Stimulated activated CD4-positive, alpha-beta T cell treated with anti-CD3 and anti-CD28 coated beads, Interleukin-2, amount 100 ng/mL, for 4 hours (primary cell): Measurements from ENCODE around the gene CIART.
"Not testable (repeated sequence)": the region's sequence is repeated elsewhere in the genome, so short reads cannot be mapped to it uniquely, and the experiment has no call there.

Experiments used
- DNase-seq: peaks from one replicate; pipeline ENCODE4 v3.0.0-alpha.2; 2020; ENCODE audit warnings: low read depth

CIART gene

DNA sequence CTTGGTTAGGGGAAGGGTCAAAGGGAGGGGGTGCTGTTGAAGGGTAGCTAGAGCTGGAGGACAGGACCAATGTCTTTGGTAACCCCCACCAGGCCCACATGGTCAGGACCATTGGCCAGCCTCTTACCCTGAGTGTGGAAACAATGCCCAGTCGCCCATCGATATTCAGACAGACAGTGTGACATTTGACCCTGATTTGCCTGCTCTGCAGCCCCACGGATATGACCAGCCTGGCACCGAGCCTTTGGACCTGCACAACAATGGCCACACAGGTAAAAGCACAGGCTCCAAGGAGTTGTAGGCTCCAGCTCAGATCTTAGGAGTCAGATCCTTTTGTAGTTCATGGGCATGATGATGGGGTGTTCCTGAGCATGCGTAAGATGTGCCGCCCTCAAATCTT is 21.0 kb upstream of the CIART start:
- DNase-seq, result no peak

DNA sequence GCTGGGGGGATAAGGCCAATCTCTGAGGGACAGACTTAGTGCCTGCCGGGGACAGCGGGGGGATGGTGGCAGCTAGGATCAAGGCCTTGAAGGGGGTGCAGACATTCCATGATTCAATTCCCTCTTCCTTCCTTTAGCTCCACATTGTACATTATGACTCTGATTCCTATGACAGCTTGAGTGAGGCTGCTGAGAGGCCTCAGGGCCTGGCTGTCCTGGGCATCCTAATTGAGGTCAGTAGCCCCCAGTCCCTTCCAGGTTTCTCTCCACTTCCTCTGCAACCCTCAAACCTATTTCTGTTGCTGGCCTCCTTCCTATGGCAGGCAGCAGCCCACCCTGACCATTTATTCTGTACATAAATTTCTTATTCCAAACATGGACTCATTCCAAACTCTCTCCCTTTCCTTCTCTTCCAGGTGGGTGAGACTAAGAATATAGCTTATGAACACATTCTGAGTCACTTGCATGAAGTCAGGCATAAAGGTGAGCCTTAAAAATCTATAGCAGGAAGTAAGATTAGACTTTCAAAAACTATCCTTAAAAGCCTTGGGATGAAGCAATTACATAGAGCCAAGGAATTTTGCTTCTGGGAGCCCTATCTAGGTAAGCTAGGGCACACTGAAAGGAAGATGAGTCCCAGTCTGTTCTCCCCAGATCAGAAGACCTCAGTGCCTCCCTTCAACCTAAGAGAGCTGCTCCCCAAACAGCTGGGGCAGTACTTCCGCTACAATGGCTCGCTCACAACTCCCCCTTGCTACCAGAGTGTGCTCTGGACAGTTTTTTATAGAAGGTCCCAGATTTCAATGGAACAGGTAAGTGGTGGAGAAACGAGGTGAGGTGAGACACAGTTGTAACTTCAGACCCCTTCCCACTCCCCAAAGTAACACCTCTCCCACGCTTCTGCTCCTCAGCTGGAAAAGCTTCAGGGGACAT is 19.7 kb upstream of the CIART start:
- no peak for DNase-seq

DNA sequence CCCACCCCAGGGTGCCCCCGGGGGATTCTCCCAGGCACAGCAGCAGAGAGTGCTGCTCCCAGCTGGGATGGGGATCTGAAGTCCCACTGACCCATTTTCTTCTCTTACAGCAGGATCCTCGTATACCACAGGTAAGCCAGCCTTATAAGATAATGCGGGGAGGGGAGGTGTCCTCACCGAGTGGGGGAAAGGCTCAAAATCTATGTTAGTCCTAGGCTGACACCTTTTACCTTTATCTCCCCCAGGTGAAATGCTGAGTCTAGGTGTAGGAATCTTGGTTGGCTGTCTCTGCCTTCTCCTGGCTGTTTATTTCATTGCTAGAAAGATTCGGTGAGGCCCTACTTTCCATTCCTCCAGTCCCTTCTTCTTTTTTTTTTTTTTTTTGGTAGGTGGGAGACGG is 18.8 kb upstream of the CIART start:
- DNase-seq, result no peak

DNA sequence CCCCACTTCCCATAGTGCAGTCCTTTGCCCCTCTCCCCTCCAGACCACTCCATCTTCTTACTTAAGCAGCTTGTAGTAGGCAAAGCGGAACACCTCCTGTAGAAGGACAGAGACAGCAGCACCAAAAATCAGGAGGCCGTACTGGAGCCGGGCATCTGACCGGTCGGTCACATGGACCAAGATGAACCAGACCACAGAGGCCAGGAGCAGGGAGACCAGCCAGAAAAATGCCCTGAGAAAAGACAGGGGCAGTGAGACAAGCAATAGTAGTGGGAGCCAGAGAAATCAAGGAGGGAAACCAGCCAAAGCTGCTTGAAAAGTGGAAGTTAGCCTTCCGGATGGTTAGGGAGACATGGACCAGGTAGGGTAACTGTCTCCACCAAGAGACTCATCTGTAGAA is 14.5 kb upstream of the CIART start:
- DNase-seq, result no peak

DNA sequence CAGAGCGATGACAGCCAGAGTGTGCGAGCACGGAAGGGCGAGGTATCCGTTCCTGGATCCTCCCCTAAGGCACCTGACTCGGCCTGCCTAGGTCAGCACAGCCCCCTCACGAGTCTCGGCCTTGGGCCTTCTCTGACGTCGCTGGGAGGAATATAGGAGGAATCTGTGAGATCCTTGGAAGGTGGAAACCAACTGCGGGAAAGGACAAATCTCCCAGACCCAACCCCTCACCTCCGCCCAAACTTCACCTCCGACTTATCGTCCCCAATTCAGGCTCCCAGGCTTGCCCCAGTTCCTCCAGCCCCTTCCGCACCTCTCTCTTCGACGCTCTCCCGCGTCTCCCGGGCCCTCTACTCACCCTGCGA is 14.0 kb upstream of the CIART start:
- DNase-seq, result peak; percentile 6

DNA sequence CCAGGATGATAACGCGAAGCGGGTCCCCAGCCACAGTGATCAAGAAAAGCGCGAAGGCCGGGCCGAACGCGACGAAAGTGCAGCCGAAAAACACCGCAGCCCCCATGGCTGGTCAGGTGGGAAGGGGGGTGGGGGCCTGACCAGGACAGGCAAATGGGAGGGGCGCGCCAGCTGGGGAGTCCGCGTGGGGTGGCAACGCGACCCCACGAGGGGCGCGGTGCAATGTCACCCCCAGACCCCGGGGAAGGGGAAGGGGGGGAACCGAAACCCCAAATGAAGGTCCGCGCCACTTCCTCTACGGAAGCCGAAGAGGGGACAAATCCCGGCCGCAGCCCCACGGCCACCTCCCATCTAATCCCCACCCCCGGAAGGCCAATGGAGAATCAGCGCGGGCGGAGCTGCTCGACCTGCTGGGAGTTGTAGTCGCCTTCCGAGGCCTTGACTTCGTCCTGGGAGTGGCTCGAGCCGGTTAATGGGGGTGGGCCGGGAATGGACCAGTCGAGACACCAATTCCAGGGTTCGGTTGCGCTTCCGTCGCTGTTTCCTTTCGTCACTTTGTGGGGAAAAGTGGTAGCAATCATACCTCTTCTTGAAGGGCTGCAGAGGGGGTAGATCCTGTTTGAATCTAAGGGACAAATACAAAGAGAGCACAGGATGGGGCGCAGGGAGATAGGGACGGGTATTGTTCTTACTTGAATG is 13.5 kb upstream of the CIART start, which contains the start of gene APH1A:
Gene APH1A, minus strand, starts transcription at position 312 of the 699 bp plus-strand sequence. Its CDS starts 206 bp downstream, at position 106.
- DNase-seq, result peak; percentile 88

DNA sequence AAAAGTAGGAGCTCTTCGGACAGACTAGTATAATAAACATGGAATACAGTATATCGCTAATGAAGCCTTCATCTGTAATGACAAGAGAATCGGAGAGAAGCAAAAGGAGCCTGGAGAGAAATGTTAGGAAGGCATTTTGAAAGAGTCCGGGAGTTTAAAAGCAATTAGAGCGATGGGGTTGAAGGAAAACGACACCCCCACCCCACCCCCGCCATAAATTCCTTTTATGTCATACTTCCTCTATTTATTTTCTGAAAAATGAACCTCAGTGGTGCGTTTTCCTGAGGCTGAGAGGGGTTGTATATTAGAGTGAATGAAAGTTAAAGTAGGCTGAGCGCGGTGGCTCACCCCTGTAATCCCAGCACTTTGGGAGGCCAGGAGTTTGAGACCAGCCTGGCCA is 12.9 kb upstream of the CIART start:
- no peak for DNase-seq

DNA sequence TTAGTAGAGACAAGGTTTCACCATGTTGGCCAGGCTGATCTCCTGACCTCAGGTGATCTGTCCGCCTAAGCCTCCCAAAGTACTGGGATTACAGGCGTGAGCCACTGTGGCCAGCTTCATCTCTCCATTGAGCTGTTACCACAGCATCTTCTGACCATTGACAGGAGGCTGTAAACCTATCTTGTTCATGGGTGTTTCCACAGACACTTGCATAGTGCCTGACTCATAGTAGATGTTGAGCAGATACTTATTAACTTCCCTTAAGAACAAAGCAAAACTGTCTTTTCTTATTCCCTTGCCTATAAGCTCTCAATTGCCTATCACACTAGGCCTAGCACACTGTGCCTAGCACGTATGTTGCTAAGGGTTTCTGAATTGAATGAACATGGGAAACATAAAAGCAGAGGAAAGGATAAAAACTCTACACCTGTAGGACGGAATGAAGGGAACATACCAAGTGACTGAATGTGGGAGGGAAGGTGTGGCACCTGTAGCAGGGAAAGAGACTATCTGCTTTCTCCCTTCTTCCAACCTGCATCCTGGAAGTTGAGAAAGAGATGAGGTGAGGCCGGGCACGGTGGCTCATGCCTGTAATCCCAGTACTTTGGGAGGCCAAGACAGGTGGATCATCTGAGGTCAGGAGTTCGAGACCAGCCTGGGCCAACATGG is 10.9 kb upstream of the CIART start:
- no peak for DNase-seq

DNA sequence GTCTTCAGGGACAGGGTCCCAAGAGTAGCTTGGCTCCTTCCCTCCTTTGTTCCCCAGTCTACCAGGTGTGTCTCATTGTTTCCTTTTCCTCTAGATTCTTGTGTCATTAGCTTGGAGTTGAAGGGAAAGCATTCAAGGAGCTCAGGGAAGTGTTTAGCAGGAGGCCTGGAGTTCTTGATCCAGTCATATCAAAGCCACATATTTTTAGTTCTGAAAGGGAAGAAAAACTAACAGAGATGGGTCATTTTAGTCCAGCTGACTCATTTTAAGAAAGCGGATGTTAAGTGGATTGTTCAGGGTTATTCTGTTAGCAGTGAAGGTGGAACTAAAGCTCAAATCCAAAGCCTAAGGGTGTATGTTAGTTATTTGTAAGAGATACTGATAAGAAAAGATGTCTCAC is 9.0 kb upstream of the CIART start:
- DNase-seq, result no peak

DNA sequence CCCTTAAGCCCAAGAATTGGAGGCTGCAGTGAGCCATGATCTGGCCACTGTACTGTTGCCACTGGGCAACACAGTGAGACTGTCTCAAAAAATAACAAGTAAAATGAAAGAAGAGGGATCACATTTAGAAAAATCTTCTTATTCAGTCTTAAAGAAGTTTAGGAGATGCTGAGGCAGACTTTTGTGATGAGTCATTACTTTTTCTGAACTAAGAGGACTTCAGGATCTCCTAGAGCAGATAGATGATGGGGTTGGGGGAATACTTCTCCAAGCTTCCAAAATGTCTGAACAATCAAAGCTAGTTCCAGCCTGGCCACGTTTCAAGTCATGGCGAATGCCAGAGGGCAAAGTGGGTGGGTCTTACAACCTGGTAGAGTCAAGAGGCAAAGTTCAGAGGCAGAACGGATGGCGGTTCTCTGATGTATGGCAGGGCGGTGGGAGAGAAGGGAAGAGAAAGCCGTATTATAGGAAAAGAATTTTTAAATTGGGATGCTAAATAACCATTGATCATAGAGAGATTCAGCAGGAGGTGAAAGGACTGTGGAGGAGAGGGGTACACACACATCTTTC is 2.1 kb upstream of the CIART start:
- no peak for DNase-seq

DNA sequence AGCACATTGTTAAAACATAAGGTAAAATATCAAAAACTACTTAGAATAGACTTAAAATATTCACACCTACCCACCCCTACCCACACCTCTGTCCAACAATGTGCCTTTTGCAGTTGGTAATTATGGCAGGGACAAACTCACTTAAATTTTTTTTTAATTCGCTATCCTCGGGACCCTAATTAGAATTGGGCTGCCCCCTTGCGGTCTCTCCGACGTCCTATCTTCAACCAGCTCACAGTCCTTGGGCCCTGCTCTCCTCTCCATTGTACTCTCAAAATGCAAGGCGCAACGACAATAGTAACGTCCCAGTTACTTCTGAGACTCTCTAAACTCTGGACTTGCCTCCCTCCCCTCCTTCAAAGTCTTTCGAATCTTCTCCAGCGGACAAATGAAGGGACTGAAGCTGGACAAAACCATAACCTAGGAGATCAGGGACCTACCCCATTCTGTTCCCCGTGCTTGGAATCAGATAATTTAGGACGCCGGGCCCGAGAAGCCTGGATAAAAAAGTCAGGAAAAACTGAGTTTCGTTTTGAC is 1.1 kb upstream of the CIART start:
- peak; percentile 58 for DNase-seq

DNA sequence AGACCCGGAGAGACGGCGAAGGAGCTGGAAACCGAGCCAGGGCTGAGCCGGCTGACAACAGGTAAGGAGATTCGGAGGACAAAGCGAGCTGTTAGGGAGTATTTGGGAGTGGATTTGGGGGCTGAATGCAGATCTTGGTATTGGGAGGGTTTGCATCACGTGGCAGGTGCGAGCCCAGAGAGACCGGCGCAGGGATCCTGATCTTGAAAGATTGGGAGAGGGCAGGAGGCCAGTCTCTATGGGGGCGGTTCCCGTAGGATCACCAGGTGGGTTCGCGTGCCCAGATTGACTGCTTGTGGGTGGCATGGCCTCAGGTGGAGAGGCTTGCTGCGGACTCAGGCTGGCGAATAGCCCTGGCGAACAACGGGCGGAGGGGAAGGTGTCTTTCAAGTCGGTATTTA is 204 bp downstream of the CIART start:
- DNase-seq, result no peak

DNA sequence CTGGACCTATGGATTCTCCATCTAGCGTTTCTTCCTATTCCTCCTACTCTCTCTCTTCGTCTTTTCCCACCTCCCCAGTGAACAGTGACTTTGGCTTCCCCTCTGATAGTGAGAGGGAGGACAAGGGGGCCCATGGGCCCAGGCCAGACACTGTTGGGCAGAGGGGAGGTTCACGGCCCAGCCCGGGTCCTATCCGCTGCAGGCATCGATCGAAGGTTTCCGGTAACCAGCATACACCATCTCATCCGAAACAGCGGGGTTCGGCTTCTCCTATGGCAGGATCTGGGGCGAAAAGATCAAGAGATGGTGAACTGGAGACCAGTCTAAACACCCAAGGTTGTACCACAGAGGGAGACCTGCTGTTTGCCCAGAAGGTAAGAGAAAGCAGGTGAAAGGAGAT is 906 bp downstream of the CIART start:
- DNase-seq, result no peak

DNA sequence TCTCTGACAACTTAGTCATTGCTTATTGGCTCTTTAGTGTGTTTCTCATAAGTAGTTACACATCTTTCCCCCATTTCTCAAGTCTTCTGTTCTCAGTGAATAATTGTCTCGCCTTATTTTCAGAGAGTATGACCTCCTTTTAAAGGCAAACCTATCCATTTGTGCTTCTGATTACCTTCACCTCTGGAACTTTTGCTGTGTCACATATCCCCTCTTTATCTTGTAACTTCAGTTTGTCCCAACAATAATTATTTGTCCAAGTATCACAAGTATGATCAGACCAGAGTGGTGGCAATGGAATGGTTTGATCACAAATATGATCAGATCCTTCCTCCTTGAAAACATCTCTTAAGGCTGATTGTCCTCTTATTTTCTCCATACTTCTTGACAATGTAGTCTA is 6.0 kb downstream of the CIART start:
- DNase-seq, result no peak

DNA sequence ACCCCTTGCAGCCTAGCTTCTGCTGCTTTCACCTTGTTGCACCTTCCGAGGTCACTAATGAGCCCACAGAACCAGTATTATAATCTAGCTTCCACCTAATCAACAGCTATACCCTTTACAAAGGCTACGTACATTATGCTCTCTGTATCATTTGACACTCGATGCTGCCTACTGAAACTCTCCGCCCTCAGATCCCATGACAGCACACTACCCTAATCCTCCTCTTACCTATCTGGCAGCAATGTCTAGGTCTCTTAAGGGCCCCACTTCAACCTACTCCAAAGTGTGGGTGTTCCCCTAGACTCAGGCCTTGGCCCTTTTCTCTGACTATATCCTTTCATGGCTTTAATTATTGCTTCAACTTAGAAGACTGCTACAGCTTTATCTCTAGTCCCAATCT is 6.5 kb downstream of the CIART start:
- no peak for DNase-seq

DNA sequence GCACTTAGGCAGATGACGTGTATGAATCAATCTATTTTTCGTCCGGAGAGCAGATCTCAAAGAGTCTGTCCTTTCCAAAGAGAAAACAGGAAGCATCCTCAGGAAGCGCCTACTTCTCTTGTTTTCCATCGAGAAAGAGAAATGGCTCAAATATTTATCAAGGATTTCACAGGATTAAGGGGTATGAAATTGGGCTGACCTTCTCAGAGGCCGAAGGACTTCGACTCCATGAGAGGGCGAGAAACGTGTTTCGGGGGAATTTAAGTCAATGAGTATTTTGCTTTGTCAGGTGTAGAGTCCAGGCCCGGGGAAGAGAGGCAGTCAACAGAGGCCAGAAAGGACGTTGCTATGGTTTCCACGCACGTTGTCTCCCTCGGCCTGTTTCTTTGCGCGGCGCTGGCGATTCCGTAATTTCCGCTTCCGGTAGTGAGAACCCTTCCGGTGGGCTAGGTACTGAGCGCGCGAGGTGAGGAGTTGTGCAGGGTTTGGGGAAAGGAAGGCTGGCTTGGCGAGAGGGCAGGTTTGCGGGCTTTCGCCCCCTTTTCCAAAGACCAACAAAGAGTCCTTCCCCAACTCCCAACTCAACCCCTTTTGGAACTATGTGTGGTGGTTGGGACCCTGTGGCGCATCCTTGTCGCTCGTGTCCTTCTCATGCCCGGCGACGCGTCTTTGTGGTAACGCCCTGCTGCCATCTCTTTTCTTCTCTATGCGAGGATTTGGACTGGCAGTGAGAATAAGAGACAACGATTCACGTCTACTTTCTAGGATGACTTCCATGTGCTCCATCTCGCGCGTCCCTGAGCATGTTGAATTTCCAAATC is 11.3 kb downstream of the CIART start, which contains the start of gene MRPS21:
Gene MRPS21, plus strand, starts transcription at position 429 of the 821 bp plus-strand sequence. CDS start 506 bp downstream, outside the sequence.
- DNase-seq, result peak; percentile 79

DNA sequence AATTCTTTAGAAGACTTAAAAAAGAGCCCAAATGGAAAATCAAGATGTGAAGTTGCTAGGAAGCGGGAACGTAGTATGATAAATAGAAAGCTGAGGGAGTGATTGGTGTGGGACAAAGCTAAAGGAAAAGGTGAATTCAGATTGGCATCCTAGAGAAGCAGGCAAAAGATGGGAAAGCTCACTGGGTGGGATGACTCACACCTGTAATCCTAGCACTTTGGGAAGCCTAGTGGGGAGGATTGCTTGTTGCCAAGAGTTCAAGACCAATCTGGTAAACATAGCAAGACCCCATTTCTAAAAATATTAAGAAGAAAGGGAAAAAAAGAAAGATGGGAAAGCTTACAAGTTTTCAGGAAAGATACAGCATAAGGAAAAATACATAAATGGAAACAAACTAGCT is 13.1 kb downstream of the CIART start:
- DNase-seq, result no peak

DNA sequence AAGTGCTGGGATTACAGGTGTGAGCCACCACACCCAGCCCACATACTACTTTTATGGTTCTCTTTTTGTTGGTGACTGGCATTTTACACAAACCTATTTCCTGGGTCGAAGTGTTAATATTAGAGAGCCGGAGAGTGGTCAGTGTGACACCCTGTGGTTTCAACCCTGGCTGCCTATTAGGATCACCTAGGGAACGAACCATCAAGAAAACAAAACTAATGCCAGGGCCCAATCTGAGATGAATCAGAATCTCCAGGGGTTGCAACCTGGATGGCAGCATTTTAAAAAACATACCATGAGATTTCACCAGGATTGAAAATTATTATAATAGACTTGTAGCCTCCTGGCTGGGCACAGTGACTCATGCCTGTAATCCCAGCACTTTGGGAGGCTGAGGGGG is 17.4 kb downstream of the CIART start:
- DNase-seq, result no peak

DNA sequence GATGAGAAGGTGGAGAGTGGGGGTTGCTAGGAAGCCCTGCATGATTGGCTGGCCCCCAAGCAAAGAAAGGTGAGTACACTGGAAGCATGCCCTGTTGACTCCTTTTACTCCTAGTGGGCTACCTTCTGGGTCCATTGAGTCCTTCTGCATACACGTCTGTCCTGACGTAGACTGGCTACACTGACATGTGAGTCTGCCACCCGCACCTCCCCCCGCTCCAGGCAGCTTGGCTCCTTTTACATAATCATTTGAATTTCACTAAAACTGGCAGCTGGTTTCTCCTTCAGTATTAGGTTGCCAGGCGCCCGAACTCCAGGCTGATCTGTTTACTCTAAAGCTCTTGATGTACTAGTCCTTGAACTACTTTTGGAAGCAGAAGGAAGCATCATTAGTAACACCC is 20.0 kb downstream of the CIART start:
- no peak for DNase-seq

DNA sequence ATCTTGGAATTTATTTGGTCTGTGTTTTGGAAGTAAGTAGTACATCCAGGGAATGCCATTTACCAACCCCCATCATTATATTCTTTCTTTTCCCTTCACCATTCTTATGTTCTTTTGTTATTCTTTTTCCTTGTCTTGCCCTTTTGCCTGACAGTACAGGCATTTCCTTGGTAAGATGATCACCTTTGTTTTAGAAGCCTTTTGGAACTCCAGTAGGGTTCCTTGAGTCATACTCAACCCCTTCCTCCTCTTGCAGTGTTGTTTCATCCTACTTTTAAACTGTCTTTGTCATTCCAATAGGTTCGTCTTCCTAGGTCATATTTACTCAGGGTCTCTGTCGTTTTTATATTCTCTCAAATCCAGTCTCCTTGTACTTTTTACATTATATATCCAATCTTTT is 20.5 kb downstream of the CIART start:
- DNase-seq, result no peak

DNA sequence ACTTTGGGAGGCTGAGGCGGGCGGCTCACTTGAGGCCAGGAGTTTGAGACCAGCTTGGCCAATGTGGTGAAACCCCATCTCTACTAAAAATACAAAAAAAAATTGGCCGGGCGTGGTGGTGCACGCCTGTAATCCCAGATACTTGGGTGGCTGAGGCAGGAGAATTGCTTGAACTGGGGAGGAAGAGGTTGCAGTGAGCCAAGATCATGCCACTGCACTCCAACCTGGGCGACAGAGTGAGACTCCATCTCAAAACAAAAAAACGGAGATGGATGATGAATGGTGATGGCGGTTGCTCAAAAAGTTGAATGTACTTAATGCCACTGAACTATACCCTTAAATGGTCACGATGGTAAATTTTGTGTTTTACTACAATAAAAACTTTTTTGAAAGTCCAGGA is 26.2 kb downstream of the CIART start:
- not testable (repeated sequence) for DNase-seq
